Measurements from ENCODE around the gene RCE1.

Gene RCE1

DNA sequence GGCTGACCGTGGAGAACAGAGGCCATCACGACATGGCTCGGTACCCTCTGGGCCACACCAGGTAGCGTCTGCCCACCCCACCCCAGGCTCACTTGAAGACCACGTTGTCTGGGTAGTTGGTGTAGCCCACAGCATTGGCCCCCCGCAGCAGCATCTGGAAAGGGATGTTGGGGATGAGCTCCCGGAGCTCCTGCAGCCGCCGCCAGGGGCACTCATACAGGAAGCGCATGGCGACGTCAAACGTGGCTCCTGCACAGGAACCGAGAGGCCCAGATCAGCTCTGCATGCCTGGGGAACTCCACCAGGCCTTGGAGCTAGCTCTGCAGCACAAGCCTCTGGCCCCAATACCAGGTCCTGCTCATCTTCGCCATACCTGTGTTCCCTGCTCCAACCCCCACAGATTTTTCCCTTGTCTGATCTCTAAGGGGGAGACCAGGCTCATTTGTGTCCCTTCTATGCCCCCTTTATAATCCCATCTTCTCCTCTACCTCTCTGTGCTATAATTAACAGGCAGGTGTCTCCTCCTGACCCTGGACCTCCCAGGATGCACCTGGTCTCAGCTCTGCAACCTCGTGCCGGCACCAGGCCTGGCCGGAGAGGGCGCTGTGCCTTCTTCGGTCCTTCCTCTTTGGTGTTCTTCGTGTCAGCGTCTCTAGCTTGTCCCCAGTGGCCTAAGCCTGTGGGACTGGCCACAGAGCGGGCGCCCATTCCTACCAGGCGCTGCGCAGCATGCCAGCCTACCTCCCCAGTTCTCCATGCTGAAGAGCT is 8.6 kb downstream of the RCE1 start:
- H3K4me1 ChIP-seq (ENCODE audit: control insufficient read depth, insufficient read depth, low read length), result no peaks in the 10 kb centered on the region
- no peaks in the 10 kb centered on the region for H3K9me3 ChIP-seq (ENCODE audit: control insufficient read depth, insufficient read depth, low read depth, low read length)
- no peak overlapping the region for H3K27ac ChIP-seq (ENCODE audit: extremely low read depth, low read depth, low read length)
- TF ChIP-seq, protein P1, sequence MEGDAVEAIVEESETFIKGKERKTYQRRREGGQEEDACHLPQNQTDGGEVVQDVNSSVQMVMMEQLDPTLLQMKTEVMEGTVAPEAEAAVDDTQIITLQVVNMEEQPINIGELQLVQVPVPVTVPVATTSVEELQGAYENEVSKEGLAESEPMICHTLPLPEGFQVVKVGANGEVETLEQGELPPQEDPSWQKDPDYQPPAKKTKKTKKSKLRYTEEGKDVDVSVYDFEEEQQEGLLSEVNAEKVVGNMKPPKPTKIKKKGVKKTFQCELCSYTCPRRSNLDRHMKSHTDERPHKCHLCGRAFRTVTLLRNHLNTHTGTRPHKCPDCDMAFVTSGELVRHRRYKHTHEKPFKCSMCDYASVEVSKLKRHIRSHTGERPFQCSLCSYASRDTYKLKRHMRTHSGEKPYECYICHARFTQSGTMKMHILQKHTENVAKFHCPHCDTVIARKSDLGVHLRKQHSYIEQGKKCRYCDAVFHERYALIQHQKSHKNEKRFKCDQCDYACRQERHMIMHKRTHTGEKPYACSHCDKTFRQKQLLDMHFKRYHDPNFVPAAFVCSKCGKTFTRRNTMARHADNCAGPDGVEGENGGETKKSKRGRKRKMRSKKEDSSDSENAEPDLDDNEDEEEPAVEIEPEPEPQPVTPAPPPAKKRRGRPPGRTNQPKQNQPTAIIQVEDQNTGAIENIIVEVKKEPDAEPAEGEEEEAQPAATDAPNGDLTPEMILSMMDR (tag by site-specific recombination; IDR thresholded peaks at IDR 0.05), result 0 out of 2 replicates have a peak, but pooled peaks have one; percentile 8
- TF ChIP-seq ZNF416 (tag by site-specific recombination; IDR thresholded peaks at IDR 0.05), result no peak
- ChIA-PET POLR2A (interaction anchor here (1.1 kb wide), 1 partner anchor 8 kb away, joined by 4 read pairs; the partner anchor contains the start of gene RCE1), CTCF (interaction anchor here (1.2 kb wide), 1 partner anchor 124 kb away, joined by 3 read pairs; no protein-coding TSS in a partner anchor)
- H3K4me3 ChIP-seq (ENCODE audit: low read depth, low read length), result no peak overlapping the region
- H3K36me3 ChIP-seq (ENCODE audit: control insufficient read depth in 2 of 2, insufficient read depth in 1 of 2, low read length in 2 of 2), result peaks cover 0 to 36% of the 10 kb centered on the region in 2 experiments; a peak in 1 of 3 replicates

DNA sequence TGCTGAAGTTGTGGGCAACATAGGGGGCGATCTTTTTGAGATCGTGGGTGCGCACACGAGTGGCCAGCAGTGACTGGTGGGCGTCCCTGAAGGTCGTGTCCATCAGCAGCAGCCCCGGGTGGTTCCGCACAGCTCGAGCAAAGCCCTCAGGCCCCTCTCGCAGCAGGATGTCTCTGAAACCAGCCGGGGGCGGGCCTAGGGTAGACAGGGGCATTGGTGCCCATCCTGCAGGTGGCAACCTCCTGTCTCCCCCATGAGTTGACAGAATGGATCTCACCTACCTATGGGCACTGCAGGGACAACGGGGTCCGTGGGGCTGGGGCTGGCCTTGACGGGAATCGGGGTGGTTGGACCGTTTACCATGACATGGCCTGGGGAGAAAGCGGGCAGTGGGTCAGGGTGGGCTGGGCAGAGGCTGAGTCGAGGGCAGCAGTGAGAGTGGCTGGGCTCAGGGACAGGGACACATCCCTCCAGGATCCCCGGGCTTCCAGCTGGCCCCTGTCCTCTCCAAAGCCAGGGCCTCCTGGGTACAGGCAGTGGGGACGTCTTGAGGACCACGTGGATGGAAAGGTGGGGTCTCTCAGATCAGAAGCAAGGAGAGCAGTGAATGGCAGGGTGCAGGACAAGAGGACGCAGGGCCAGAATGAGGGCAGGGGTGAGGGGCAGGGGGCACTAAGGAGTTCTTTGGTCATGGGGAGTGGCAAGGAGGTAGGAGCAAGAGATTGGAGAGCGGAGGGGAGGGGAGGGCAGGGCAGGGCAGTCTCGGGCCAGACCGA is 9.4 kb downstream of the RCE1 start:
- POLR2A ChIA-PET, result interaction anchor here (1.1 kb wide), 1 partner anchor 9 kb away, joined by 4 read pairs; the partner anchor contains the start of gene RCE1
- Histone ChIP-seq H3K4me1 (ENCODE audit: control insufficient read depth, insufficient read depth, low read length) (no peaks in the 10 kb centered on the region), H3K36me3 (ENCODE audit: control insufficient read depth in 2 of 2, insufficient read depth in 1 of 2, low read length in 2 of 2) (peaks cover 0 to 30% of the 10 kb centered on the region in 2 experiments; a peak in 1 of 3 replicates), H3K9me3 (ENCODE audit: control insufficient read depth, insufficient read depth, low read depth, low read length) (no peaks in the 10 kb centered on the region), H3K27ac (ENCODE audit: extremely low read depth, low read depth, low read length) (no peak overlapping the region), H3K4me3 (ENCODE audit: low read depth, low read length) (no peak overlapping the region)
- TF ChIP-seq ZBTB20 (tag by site-specific recombination; IDR thresholded peaks at IDR 0.05), result no peak
- no peak for TF ChIP-seq ZNF792 (tag by site-specific recombination; IDR thresholded peaks at IDR 0.05)
- TF ChIP-seq, protein P2, sequence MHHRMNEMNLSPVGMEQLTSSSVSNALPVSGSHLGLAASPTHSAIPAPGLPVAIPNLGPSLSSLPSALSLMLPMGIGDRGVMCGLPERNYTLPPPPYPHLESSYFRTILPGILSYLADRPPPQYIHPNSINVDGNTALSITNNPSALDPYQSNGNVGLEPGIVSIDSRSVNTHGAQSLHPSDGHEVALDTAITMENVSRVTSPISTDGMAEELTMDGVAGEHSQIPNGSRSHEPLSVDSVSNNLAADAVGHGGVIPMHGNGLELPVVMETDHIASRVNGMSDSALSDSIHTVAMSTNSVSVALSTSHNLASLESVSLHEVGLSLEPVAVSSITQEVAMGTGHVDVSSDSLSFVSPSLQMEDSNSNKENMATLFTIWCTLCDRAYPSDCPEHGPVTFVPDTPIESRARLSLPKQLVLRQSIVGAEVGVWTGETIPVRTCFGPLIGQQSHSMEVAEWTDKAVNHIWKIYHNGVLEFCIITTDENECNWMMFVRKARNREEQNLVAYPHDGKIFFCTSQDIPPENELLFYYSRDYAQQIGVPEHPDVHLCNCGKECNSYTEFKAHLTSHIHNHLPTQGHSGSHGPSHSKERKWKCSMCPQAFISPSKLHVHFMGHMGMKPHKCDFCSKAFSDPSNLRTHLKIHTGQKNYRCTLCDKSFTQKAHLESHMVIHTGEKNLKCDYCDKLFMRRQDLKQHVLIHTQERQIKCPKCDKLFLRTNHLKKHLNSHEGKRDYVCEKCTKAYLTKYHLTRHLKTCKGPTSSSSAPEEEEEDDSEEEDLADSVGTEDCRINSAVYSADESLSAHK (tag by site-specific recombination; IDR thresholded peaks at IDR 0.05), result no peak
- no peak for TF ChIP-seq MEIS1 (CRISPR knock-in tag; IDR thresholded peaks at IDR 0.05; ENCODE audit: borderline replicate concordance)
- TF ChIP-seq, protein P3, sequence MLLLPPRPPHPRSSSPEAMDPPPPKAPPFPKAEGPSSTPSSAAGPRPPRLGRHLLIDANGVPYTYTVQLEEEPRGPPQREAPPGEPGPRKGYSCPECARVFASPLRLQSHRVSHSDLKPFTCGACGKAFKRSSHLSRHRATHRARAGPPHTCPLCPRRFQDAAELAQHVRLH (tag by site-specific recombination; IDR thresholded peaks at IDR 0.05), result no peak
- TF ChIP-seq, protein P4, sequence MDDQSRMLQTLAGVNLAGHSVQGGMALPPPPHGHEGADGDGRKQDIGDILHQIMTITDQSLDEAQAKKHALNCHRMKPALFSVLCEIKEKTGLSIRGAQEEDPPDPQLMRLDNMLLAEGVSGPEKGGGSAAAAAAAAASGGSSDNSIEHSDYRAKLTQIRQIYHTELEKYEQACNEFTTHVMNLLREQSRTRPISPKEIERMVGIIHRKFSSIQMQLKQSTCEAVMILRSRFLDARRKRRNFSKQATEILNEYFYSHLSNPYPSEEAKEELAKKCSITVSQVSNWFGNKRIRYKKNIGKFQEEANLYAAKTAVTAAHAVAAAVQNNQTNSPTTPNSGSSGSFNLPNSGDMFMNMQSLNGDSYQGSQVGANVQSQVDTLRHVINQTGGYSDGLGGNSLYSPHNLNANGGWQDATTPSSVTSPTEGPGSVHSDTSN (CRISPR knock-in tag; IDR thresholded peaks at IDR 0.05), result no peak
- TF ChIP-seq, protein P1 (tag by site-specific recombination; IDR thresholded peaks at IDR 0.05), result 0 out of 2 replicates have a peak, but pooled peaks have one; percentile 4
- CTCF ChIA-PET, result interaction anchor here (1.2 kb wide), 1 partner anchor 123 kb away, joined by 3 read pairs; no protein-coding TSS in a partner anchor
